ENCODE measurements around the gene CDC6.

Gene CDC6

DNA sequence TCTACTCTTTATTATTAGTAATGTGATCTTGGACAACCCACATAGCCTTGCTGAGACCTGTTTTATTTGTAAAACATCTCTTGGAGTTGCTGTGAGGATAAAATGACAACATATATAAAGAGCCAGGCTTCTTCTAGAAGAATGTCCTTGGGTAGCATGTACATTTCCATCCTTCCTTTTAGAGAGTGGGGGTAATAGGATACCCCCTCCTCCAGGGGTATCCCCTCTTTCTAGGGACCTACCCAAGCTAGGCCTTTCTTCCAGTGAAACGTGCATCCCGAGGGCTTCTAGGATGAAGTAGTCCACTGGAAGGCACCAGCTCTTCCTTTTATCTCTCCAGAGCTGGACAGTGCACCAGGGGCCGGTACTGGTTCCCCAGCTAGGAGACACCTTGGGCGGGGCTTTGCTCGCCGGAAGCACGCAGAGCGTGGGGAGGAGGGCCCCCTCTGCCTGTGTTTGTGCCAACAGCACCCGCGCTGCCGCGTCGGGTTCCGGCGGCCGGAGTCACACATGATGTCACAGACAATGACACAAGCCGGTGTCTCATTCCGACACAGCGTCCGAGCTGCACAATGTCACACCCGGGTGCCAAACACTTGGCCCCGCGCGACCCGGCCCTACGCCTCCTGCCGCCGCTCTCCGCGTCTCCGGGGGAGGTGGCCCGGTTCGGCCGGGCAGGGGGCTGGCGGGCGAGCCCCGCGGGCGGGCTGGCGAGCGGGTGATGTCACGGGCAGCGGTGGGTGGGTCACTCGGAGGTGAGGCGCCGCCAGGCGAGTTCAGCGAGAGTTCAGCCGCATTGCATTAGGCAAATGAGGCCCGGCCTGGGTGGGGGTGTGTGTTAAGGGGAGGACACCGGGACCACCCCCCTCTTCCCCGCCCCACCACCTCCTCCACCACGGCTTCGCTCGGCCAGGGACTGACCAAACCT lies 53.5 kb downstream of the CDC6 start:
- peaks cover 82% of the 10 kb centered on the region for H3K79me2 ChIP-seq (ENCODE audit: insufficient read depth, low read length)

DNA sequence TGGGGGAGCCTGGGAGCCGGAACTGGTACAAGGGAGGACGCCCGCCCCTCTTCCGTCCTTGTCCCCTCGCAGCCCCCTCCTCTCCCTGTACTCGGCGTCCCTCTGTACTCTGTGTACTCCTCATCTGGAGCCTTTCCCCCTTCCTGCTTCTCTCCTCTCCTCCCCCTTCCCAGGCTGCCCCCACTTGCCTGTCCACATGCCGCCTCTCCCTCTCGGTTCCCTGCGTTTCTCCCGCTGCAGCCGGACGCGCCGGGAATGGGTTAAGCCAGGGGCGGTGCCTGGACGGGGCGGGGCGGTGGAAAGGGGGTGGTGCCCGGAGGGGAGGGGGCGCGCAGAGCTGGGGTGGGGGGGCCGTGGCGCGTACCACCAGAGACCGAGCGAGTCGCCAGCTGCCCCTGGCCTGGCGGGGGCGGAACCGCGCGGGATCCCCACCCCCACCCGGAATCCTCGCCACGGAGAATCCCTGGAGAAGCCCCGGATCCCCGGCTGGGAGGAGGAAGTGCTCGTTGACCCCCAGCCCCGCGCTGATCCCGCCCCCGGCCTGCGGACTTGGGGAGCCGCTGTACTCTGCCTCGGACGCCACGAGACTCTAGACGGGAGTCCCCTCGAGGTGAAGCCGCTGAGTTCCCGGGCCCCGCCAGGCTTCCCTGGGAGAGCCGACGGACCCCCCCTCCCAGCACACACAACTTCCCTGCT lies 54.3 kb downstream of the CDC6 start:
- no peaks in the 10 kb centered on the region for H3K27me3 ChIP-seq (ENCODE audit: insufficient read depth, low read length, poor library complexity, severe bottlenecking)
- peak overlapping the region; percentile 74 for H3K4me3 ChIP-seq (ENCODE audit: low read length, poor library complexity, severe bottlenecking)
- peaks cover 82% of the 10 kb centered on the region for H3K4me1 ChIP-seq (ENCODE audit: insufficient read depth, low read length, poor library complexity, severe bottlenecking)
- TF ChIP-seq EZH2phosphoT487 (IDR thresholded peaks at IDR 0.05; ENCODE audit: borderline replicate concordance): no peak
- TF ChIP-seq, protein P1, sequence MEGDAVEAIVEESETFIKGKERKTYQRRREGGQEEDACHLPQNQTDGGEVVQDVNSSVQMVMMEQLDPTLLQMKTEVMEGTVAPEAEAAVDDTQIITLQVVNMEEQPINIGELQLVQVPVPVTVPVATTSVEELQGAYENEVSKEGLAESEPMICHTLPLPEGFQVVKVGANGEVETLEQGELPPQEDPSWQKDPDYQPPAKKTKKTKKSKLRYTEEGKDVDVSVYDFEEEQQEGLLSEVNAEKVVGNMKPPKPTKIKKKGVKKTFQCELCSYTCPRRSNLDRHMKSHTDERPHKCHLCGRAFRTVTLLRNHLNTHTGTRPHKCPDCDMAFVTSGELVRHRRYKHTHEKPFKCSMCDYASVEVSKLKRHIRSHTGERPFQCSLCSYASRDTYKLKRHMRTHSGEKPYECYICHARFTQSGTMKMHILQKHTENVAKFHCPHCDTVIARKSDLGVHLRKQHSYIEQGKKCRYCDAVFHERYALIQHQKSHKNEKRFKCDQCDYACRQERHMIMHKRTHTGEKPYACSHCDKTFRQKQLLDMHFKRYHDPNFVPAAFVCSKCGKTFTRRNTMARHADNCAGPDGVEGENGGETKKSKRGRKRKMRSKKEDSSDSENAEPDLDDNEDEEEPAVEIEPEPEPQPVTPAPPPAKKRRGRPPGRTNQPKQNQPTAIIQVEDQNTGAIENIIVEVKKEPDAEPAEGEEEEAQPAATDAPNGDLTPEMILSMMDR (conservative IDR thresholded peaks at IDR 0.05; ENCODE audit: low read length): no peak
- H3K9me2 ChIP-seq (replicated peaks; ENCODE audit: low read depth, low read length): no peaks in the 10 kb centered on the region
- peak overlapping the region; percentile 75 for H3K9ac ChIP-seq (ENCODE audit: low read depth, low read length, poor library complexity, severe bottlenecking)
- H4K20me1 ChIP-seq (ENCODE audit: insufficient read depth, low read length, poor library complexity, severe bottlenecking): no peaks in the 10 kb centered on the region
- no peaks in the 10 kb centered on the region for H3K36me3 ChIP-seq (ENCODE audit: insufficient read depth, low read length)
- H2AFZ ChIP-seq (ENCODE audit: low read length): no peak overlapping the region; the same call in 1 of the 2 replicates
- 0 out of 2 replicates have a peak, but pooled peaks cover 9% of the 10 kb centered on the region for H3F3A ChIP-seq (ENCODE audit: low read depth)
- H3K4me2 ChIP-seq (ENCODE audit: low read depth, low read length, poor library complexity, severe bottlenecking): peak overlapping the region; percentile 84
- no peaks in the 10 kb centered on the region for H3K9me3 ChIP-seq (ENCODE audit: insufficient read depth, low read depth, low read length)
- H3K79me2 ChIP-seq (ENCODE audit: insufficient read depth, low read length): peaks cover 86% of the 10 kb centered on the region

More for the DNA sequence above, 53.5 kb downstream of the CDC6 start:
- 0 out of 2 replicates have a peak, but pooled peaks cover 9% of the 10 kb centered on the region for H3F3A ChIP-seq (ENCODE audit: low read depth)
- H3K27me3 ChIP-seq (ENCODE audit: insufficient read depth, low read length, poor library complexity, severe bottlenecking): no peaks in the 10 kb centered on the region
- H3K9me3 ChIP-seq (ENCODE audit: insufficient read depth, low read depth, low read length): no peaks in the 10 kb centered on the region
- H3K4me1 ChIP-seq (ENCODE audit: insufficient read depth, low read length, poor library complexity, severe bottlenecking): peaks cover 75% of the 10 kb centered on the region
- H4K20me1 ChIP-seq (ENCODE audit: insufficient read depth, low read length, poor library complexity, severe bottlenecking): no peaks in the 10 kb centered on the region
- no peaks in the 10 kb centered on the region for H3K36me3 ChIP-seq (ENCODE audit: insufficient read depth, low read length)
- TF ChIP-seq, protein P1 (conservative IDR thresholded peaks at IDR 0.05; ENCODE audit: low read length): no peak
- TF ChIP-seq EZH2phosphoT487 (IDR thresholded peaks at IDR 0.05; ENCODE audit: borderline replicate concordance): no peak
- no peak overlapping the region; the same call in 1 of the 2 replicates for H2AFZ ChIP-seq (ENCODE audit: low read length)
- H3K4me2 ChIP-seq (ENCODE audit: low read depth, low read length, poor library complexity, severe bottlenecking): peak overlapping the region; percentile 84
- H3K9ac ChIP-seq (ENCODE audit: low read depth, low read length, poor library complexity, severe bottlenecking): peak overlapping the region; percentile 75
- peak overlapping the region; percentile 74 for H3K4me3 ChIP-seq (ENCODE audit: low read length, poor library complexity, severe bottlenecking)
- no peaks in the 10 kb centered on the region for H3K9me2 ChIP-seq (replicated peaks; ENCODE audit: low read depth, low read length)

DNA sequence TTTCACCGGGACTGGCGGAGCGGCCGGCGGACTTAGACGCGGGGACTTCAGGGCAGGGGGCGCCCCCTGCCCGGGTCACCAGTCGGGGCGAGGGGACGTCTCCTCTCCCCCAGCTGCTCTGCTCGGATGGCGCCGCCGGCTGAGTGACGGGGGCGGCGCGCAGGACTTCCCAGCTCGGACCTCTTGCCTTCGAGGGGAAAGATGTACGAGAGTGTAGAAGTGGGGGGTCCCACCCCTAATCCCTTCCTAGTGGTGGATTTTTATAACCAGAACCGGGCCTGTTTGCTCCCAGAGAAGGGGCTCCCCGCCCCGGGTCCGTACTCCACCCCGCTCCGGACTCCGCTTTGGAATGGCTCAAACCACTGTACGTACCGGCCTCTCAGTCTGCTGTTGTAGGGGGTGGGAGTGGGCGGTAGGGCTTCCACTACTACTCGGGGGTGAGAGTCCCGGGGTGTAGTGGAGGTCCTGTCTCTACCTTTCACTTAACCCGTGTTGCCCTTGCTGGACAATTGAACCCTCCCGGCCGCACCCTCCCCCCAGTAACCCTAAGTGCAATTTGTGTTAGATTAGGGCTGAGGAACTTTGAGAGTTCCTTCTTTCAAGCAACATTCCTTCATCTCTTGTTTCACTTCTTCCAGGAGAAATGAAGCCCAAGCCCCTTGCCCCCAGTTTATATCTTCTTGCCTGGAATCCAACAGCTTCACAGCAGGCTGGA lies 55.0 kb downstream of the CDC6 start:
- H3K79me2 ChIP-seq (ENCODE audit: insufficient read depth, low read length): peaks cover 86% of the 10 kb centered on the region
- H3K4me3 ChIP-seq (ENCODE audit: low read length, poor library complexity, severe bottlenecking): peak overlapping the region; percentile 74
- TF ChIP-seq EZH2phosphoT487 (IDR thresholded peaks at IDR 0.05; ENCODE audit: borderline replicate concordance): no peak
- TF ChIP-seq, protein P1 (conservative IDR thresholded peaks at IDR 0.05; ENCODE audit: low read length): no peak
- H3F3A ChIP-seq (ENCODE audit: low read depth): 0 out of 2 replicates have a peak, but pooled peaks cover 9% of the 10 kb centered on the region
- no peaks in the 10 kb centered on the region for H3K36me3 ChIP-seq (ENCODE audit: insufficient read depth, low read length)
- no peaks in the 10 kb centered on the region for H3K27me3 ChIP-seq (ENCODE audit: insufficient read depth, low read length, poor library complexity, severe bottlenecking)
- peak overlapping the region; percentile 73 for H3K9ac ChIP-seq (ENCODE audit: low read depth, low read length, poor library complexity, severe bottlenecking)
- no peaks in the 10 kb centered on the region for H3K9me2 ChIP-seq (replicated peaks; ENCODE audit: low read depth, low read length)
- H3K4me2 ChIP-seq (ENCODE audit: low read depth, low read length, poor library complexity, severe bottlenecking): peak overlapping the region; percentile 84
- peaks cover 81% of the 10 kb centered on the region for H3K4me1 ChIP-seq (ENCODE audit: insufficient read depth, low read length, poor library complexity, severe bottlenecking)
- no peak overlapping the region for H2AFZ ChIP-seq (ENCODE audit: low read length)
- H4K20me1 ChIP-seq (ENCODE audit: insufficient read depth, low read length, poor library complexity, severe bottlenecking): no peaks in the 10 kb centered on the region
- H3K9me3 ChIP-seq (ENCODE audit: insufficient read depth, low read depth, low read length): no peaks in the 10 kb centered on the region
